T-helper 2 cell treated with Interferon-gamma antibody and Interleukin-4, amounts not matched to agents 5 μg/mL and 100 μg/mL, for 36 hours (primary cell): ENCODE results near the gene RPL39.
A peak's percentile ranks its signal among the peaks of the same experiment; 100 is the strongest.
"Not testable (repeated sequence)": the region's sequence is repeated elsewhere in the genome, so short reads cannot be mapped to it uniquely, and the experiment has no call there.

Experiments
- DNase-seq: peaks from one replicate; pipeline ENCODE4 v3.0.0; 2021; ENCODE audit warnings: low spot score
- H3K27ac Mint-ChIP-seq: one replicate; pipeline ENCODE4 v1.8.0; 2021; ENCODE audit warnings: mild to moderate bottlenecking, mixed read lengths
- H3K27me3 Mint-ChIP-seq: one replicate; pipeline ENCODE4 v1.8.0; 2021; ENCODE audit warnings: low read depth, mixed read lengths
- H3K36me3 Mint-ChIP-seq: one replicate; pipeline ENCODE4 v1.8.0; 2021; ENCODE audit warnings: low read depth, mixed read lengths
- H3K4me1 Mint-ChIP-seq: one replicate; pipeline ENCODE4 v1.8.0; 2021; ENCODE audit warnings: low read depth, mixed read lengths
- H3K4me3 Mint-ChIP-seq: one replicate; pipeline ENCODE4 v1.8.0; 2022; ENCODE audit warnings: mild to moderate bottlenecking, moderate library complexity, mixed read lengths
- H3K9me3 Mint-ChIP-seq: one replicate; pipeline ENCODE4 v1.8.0; 2021; ENCODE audit warnings: mixed read lengths

The RPL39 gene

DNA sequence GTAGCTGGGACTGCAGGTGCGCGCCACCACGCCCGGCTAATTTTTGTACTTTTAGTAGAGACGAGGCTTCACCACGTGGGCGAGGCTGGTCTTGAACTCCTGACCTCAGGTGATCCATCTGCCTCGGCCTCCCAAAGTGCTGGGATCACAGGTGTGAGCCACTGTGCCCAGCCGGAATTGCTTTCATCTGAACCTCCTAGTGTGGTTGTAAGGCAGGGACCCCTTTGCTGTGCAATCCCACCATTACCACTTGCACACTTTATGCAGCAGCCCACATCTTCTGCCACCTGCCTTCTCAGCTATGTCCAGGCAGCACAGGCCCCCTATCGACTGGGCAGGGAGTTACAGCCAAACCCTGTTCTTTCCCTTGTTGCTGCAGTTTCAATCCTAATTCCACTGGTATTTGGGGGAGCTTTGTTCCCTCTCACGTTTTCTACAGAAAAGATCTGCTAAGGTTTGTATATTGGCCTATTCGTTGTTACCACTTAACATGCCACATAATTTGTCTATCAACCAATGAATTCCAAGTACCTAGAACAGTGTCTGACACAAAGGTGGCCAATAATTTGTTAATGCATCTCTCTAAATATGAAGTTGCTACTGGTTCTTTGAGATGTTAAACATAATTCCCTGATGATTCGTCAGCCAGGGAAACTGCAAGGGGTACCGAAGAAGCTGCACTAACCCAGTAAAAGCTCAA lies 6.5 kb downstream of the RPL39 start:
- Mint-ChIP-seq H3K27me3 (no peaks in the 10 kb centered on the region), H3K27ac (peak overlapping the region; percentile 19), H3K4me1 (peaks cover 10% of the 10 kb centered on the region), H3K9me3 (no peaks in the 10 kb centered on the region), H3K36me3 (peaks cover 40% of the 10 kb centered on the region), H3K4me3 (no peak overlapping the region)
- peak; percentile 6 for DNase-seq

DNA sequence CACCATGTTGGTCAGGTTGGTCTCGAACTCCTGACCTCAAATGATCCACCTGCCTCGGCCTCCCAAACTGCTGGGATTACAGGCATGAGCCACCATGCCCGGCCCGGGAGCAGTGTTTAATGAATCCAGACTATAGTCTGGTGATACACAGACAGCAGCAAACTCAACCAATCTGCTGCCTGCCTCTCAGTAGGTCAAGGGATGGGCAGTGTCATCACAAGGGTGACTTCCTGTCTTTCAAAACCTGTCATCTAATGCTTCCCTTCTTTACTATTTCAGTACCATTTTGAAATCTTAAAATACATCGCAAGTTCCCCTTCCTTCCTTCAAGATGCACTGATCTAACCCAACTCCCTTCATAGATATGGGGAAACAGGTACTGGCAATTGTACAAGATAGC lies 8.4 kb downstream of the RPL39 start:
- Mint-ChIP-seq H3K4me3 (no peak overlapping the region), H3K4me1 (peaks cover 7% of the 10 kb centered on the region), H3K27me3 (no peaks in the 10 kb centered on the region), H3K9me3 (no peaks in the 10 kb centered on the region), H3K36me3 (peaks cover 28% of the 10 kb centered on the region), H3K27ac (no peak overlapping the region)
- DNase-seq, result no peak

DNA sequence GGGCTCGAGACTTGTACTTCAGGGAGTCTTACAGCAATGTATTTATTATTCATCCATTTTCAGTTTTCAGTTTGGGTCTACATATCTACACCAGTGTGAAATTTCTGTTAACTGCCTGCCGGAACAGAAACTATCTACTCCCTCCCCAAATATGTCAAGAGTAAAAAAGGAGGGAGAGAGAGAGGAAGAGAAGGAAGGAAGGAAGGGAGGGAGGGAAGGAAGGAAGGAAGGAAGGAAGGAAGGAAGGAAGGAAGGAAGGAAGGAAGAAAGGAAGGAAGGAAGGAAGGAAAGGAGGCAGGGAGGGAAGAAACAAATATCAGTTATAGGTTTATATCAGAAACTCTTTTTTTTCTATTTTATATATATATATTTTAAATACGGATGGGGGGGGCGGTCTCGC lies 12.6 kb downstream of the RPL39 start:
- Mint-ChIP-seq H3K9me3 (no peaks in the 10 kb centered on the region), H3K27ac (no peak overlapping the region), H3K4me1 (peaks cover 6% of the 10 kb centered on the region), H3K4me3 (no peak overlapping the region), H3K27me3 (no peaks in the 10 kb centered on the region), H3K36me3 (peaks cover 9% of the 10 kb centered on the region)
- no peak for DNase-seq

DNA sequence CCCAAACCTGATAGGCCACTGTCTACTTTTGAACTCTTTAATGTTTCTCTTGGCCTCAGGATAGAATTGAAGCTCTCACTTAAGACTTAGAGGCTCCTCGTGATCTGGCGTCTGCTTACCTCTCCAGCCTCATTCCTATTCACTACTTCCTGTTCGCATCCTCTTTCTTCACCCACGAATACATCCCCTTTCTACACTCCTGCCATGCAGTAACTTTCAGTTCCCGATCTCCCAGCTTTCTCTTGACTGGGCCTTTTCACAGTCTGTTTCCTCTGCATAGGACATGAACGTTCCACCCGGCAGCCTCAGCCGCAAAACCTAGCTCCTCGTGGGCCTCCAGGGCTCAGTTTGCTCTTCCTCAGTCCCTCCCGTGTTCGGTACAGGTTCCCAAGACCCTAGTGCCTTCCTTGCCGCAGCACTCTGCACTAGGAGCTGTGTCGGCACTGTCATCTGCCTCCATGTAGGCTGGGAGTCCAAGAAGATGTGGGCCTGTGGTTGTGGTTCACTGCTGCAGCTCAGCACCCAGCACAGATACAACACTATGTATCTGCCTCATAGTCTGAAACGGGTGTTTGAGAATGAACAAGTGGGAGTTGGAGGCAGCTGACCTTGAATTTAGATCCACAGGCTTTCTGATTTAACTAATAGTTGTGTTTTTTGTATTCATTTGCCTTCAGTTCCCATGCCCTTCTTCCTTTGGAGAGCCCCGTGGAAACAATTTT lies 15.8 kb downstream of the RPL39 start:
- peak overlapping the region; percentile 65 for H3K27ac Mint-ChIP-seq
- DNase-seq, result no peak
- no peaks in the 10 kb centered on the region for H3K9me3 Mint-ChIP-seq
- H3K4me3 Mint-ChIP-seq, result no peak overlapping the region
- H3K36me3 Mint-ChIP-seq, result peaks cover 3% of the 10 kb centered on the region
- no peaks in the 10 kb centered on the region for H3K27me3 Mint-ChIP-seq
- H3K4me1 Mint-ChIP-seq, result peaks cover 6% of the 10 kb centered on the region

DNA sequence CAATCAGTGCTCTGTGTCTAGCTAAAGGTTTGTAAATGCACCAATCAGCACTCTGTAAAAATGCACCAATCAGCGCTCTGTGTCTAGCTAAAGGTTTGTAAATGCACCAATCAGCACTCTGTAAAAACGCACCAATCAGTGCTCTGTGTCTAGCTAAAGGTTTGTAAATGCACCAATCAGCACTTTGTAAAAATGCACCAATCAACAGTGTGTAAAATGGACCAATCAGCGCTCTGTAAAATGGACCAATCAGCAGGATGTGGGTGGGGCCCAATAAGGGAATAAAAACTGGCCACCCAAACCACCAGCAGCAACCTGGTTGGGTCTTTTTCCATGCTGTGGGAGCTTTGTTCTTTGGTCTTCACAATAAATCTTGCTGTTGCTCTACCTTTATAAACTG lies 22.0 kb downstream of the RPL39 start:
- not testable (repeated sequence) for H3K9me3 Mint-ChIP-seq, H3K27me3 Mint-ChIP-seq, H3K4me3 Mint-ChIP-seq, DNase-seq, H3K36me3 Mint-ChIP-seq, H3K4me1 Mint-ChIP-seq, H3K27ac Mint-ChIP-seq

DNA sequence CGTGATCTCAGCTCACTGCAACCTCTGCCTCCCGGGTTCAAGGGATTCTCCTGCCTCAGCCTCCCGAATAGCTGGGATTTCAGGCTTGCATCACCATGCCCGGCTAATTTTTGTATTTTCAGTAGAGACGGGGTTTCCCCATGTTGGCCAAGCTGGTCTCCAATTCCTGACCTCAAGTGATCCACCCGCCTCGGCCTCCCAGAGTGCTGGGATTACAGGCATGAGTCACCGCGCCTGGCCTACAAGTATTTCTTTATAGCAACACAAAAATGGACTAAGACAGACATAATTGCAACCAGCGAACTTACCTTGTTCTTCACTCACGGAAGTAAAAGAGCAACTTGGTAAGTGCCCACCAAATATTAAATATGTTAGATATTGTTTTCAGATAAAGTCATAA lies 23.0 kb downstream of the RPL39 start:
- not testable (repeated sequence) for H3K36me3 Mint-ChIP-seq, H3K27ac Mint-ChIP-seq, H3K9me3 Mint-ChIP-seq, H3K4me1 Mint-ChIP-seq, H3K27me3 Mint-ChIP-seq, DNase-seq, H3K4me3 Mint-ChIP-seq

DNA sequence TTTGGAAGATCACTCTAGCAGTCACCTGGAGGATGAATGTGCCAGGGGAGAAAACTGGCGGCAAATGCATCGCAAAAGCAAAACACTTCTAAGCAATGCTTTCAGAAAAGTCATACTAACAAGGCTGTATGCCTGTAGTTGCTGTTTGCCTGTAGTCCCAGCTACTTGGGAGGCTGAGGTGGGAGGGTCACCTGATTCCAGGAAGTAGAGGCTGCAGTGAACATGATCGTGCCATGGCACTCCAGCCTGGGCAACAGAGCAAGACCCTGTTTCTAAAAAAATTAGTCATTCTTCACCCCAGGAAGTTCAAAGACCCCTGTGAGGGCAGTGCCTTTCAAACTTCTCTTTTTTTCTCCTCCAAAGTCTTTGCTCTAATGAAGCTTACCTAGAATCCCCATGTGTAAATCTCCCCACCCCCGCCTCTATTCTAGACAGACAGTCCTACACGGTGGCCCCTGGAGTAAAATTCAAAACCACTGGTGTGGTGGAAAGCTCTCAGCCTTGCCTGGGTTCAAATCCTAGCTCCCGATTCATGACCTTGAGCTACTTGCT lies 27.5 kb downstream of the RPL39 start:
- no peaks in the 10 kb centered on the region for H3K27me3 Mint-ChIP-seq
- no peak for DNase-seq
- no peaks in the 10 kb centered on the region for H3K9me3 Mint-ChIP-seq
- H3K36me3 Mint-ChIP-seq, result no peaks in the 10 kb centered on the region
- H3K4me1 Mint-ChIP-seq, result peaks cover 20% of the 10 kb centered on the region
- no peak overlapping the region for H3K27ac Mint-ChIP-seq
- H3K4me3 Mint-ChIP-seq, result no peak overlapping the region

DNA sequence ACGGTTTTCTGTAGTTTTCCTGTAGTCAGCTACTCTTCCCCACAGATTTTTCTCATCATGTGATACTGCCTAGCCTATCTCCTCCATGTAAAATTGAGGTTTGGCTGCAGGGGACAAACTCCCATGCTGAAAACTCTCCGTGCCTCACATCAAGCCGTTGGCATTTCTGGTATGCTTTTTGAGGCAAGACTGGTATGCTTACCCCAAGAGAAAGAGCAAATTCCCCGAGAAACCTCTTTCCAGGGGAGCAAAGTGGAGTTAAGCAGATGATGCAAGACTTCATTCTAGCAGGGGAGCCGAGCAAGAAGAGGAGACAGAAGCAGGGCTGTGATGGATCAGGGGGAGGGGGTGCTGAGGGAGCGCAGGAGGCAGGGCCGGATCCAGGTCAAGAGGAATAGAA lies 28.2 kb downstream of the RPL39 start:
- Mint-ChIP-seq H3K4me3 (no peak overlapping the region), H3K27me3 (no peaks in the 10 kb centered on the region), H3K4me1 (peaks cover 20% of the 10 kb centered on the region), H3K27ac (no peak overlapping the region), H3K9me3 (no peaks in the 10 kb centered on the region), H3K36me3 (no peaks in the 10 kb centered on the region)
- no peak for DNase-seq

DNA sequence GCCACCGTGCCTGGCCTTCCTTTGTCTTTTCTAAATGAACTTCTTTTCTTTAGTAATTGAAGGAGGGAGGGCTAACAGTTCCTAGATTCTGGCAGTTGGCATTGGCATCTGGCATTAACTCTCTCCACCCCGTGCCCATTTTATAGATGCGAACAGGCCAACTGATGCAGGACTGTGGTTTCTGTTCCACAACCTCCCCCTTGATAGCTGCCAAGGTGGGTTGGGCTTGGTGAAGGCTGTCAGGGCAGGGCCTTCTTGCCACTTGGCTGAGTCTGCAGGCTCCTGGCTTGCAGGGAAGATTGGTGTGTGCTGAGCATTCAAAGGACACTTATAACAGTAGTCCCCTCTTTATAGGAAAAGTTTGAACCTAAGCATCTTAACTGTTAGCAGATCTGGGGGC lies 28.7 kb downstream of the RPL39 start:
- Mint-ChIP-seq H3K36me3 (no peaks in the 10 kb centered on the region), H3K9me3 (no peaks in the 10 kb centered on the region), H3K4me1 (peaks cover 21% of the 10 kb centered on the region), H3K27me3 (no peaks in the 10 kb centered on the region), H3K4me3 (peak overlapping the region; percentile 6), H3K27ac (no peak overlapping the region)
- DNase-seq, result no peak

DNA sequence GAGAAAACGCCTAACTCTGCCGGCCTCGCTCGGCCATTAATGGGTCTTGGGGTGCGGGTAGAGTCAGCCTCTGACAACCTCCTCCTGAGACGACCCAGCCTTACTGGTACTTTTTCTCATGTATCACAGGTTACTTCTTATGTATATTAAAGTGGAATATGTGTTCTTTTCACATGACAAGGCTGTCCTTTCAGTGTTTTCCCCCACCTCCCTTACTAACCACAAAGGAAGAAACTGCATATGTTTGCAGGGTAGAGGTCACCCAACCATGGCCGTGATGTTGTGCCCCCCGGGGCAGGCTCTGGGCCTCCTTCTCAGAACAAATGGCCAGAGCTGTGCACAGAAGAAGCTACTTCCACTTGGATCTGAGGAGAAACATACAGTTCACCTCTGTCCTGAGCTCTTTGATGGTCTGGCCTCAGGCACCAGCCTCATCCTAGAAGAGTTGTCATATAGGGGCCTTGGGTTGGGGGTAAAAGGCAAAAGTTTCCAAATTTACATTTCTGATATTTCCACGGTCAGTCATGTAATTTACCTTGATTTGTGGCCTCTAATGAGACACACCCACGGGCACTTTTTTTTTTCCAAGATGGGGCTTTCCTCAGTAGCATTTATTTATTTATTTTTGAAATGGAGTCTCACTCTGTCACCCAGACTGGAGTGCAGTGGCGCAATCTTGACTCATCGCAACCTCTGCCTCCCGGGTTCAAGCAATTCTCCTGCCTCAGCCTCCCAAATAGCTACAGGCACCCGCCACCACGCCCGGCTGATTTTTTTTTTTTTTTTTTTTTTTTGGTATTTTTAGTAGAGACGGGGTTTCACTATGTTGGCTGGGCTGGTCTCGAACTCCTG lies 31.2 kb downstream of the RPL39 start:
- no peak for DNase-seq
- H3K27ac Mint-ChIP-seq, result no peak overlapping the region

DNA sequence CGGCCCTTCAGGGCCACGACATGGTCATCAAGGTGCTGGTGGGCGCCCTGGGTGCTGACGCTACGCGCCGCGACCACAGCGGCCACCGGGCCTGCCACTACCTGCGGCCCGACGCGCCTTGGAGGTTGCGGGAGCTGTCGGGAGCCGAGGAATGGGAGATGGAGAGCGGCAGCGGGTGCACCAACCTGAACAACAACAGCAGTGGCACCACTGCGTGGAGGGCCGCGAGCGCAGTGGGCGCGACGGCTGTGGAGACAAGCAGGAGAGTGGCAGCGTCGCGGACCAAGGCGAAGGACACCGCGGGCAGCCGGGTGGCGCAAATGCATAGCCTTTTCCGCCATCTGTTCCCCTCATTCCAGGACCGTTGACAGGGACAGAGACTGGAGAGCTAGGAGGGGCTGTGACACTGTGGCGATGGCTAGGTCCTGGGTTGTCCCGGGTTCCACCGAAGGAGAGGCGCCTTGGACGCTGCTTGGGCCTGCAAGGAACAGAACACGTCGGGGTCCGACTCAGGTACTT lies 32.1 kb downstream of the RPL39 start:
- Mint-ChIP-seq H3K27ac (no peak overlapping the region), H3K27me3 (no peaks in the 10 kb centered on the region), H3K4me3 (peak overlapping the region; percentile 63)

More for the DNA sequence above, 31.2 kb downstream of the RPL39 start:
- no peaks in the 10 kb centered on the region for H3K36me3 Mint-ChIP-seq
- H3K4me3 Mint-ChIP-seq, result peak overlapping the region; percentile 43
- no peaks in the 10 kb centered on the region for H3K27me3 Mint-ChIP-seq
- no peaks in the 10 kb centered on the region for H3K9me3 Mint-ChIP-seq
- H3K4me1 Mint-ChIP-seq, result peaks cover 40% of the 10 kb centered on the region

DNA sequence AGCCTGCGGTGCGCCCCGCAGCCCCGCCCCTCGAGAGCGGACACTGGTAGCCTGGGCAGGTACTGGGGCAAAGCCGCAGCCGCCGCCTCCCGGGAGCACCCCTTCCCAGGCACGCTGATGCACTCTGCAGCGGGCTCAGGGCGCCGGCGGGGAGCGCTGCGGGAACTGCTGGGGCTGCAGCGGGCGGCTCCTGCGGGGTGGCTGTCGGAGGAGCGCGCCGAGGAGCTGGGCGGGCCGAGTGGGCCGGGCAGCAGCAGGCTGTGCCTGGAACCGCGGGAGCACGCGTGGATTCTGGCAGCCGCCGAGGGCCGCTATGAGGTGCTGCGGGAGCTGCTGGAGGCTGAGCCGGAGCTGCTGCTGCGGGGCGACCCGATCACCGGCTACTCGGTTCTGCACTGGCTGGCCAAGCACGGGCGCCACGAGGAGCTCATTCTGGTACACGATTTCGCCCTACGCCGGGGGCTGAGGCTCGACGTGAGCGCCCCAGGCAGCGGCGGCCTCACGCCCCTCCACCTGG lies 32.6 kb downstream of the RPL39 start:
- Mint-ChIP-seq H3K27me3 (no peaks in the 10 kb centered on the region), H3K4me3 (peak overlapping the region; percentile 63), H3K9me3 (no peaks in the 10 kb centered on the region), H3K4me1 (peaks cover 48% of the 10 kb centered on the region), H3K36me3 (no peaks in the 10 kb centered on the region), H3K27ac (no peak overlapping the region)
- peak; percentile 11 for DNase-seq

More for the DNA sequence above, 32.1 kb downstream of the RPL39 start:
- DNase-seq, result no peak
- Mint-ChIP-seq H3K36me3 (no peaks in the 10 kb centered on the region), H3K4me1 (peaks cover 44% of the 10 kb centered on the region), H3K9me3 (no peaks in the 10 kb centered on the region)

DNA sequence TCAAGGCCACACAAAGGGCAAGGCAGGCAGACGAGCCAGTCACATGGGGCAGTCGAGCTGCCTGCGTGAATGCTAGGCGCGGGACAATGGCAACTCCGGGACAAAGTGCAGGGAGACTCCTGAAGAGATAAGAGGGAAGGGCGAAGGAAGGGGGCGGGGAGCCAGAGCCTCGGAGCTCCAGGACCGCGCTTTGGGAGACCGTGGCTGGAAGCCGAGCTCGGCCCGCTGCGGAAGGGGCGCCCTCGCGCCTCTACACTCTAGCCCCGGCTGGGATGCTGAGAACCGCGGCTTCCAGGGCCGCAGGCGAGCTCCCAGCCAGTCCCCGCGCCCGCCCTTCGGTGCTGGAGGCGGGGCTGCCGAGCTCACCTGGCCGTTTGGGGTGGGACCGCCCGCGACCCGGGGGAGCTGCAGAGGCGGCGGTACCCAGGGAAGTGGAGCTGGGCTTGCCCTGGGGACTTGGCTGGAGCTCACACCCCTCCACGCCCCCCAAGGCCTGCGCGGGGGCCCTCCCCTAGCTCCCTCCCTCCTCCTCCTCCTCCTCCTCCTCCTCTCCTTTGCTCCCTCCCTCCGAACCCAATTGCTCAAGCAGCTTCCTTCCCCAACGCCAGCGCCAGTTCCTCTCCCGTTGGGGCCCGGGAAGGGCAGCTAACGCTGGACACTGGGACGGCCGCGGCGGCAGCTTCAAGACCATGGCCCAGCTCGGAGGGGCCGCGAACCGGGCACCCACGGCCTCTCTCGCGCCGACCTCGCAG lies 33.3 kb downstream of the RPL39 start, which contains the start of gene SOWAHD:
TSS of gene SOWAHD (plus strand) at position 610 of the 752 bp plus-strand sequence. CDS start at position 690, 80 bp downstream.
- no peak for DNase-seq
- Mint-ChIP-seq H3K9me3 (no peaks in the 10 kb centered on the region), H3K36me3 (no peaks in the 10 kb centered on the region), H3K4me3 (peak within 1 kb of the TSS; percentile 81), H3K27ac (peak within 1 kb of the TSS; percentile 94), H3K27me3 (no peaks in the 10 kb centered on the region), H3K4me1 (peaks cover 45% of the 10 kb centered on the region)
